Sigmoid colon (tissue), 7 donors: ENCODE results near the gene GLIPR1L1. TPM values are rescaled to one million over a fixed set of nuclear protein-coding genes. Genes with fewer than 3 reads are reported as not detected.

ENCODE experiments used
- DNase-seq: peaks from one replicate; pipeline ENCODE4 v3.0.0-alpha.2; 2019
- H3K27ac ChIP-seq, 4 donors: fragments of 200-600 bp; sonication (generic); one replicate each; pipeline ENCODE4 v1.5.1; 2016 to 2019; ENCODE audit warnings: mild to moderate bottlenecking in 1 of 4
- H3K27me3 ChIP-seq, 3 donors: fragments of 200-600 bp; sonication (generic); one replicate each; pipeline ENCODE4 v1.5.1; 2019; ENCODE audit warnings: mild to moderate bottlenecking in 1 of 3
- H3K36me3 ChIP-seq, 4 donors: fragments of 200-600 bp; sonication (generic); one replicate each; pipeline ENCODE4 v1.5.1; 2016 to 2019
- H3K4me1 ChIP-seq, 4 donors: fragments of 200-600 bp; sonication (generic); one replicate each; pipeline ENCODE4 v1.5.1; 2017 to 2019
- H3K4me3 ChIP-seq, 4 donors: fragments of 200-600 bp; sonication (generic); one replicate each; pipeline ENCODE4 v1.5.1; 2017 to 2019; ENCODE audit warnings: mild to moderate bottlenecking in 2 of 4, moderate library complexity in 1 of 4
- H3K9me3 ChIP-seq, 4 donors: fragments of 200-600 bp in 3 of 4; sonication (generic) in 3 of 4; one replicate each; pipeline versions ENCODE4 v1.5.1 to v1.6.1; 2013 to 2019
- EP300 ChIP-seq, 4 donors: sonication (generic); formaldehyde crosslinking; IDR thresholded peaks; one replicate each; pipeline ENCODE4 v1.6.1; 2017; ENCODE audit warnings: antibody characterized with exemption in 4 of 4
- POLR2A ChIP-seq, 2 donors: fragments of 450-650 bp; IDR thresholded peaks; one replicate each; pipeline ENCODE4 v1.6.1; 2016; ENCODE audit warnings: antibody characterized with exemption in 2 of 2, mild to moderate bottlenecking in 2 of 2, moderate library complexity in 2 of 2
- POLR2AphosphoS5 ChIP-seq, 4 donors: sonication (generic); formaldehyde crosslinking; IDR thresholded peaks; one replicate each; pipeline ENCODE4 v1.6.1; 2017; ENCODE audit warnings: antibody characterized with exemption in 4 of 4
- WGBS, 2 donors: extraction: QIAGEN DNeasy Blood & Tissue Kit; methylation state at CpG; one replicate each; pipeline ENCODE4 v1.1.7; 2013; 5-methylcytosine and 5-hydroxymethylcytosine counted together
- intact Hi-C: fragments of 100-400 bp; cut with DNase I; formaldehyde crosslinking; loops from one replicate; pipeline ENCODE4 v1.15.1; 2023
- polyA plus RNA-seq, 3 donors: library from polyadenylated mRNA; stranded (reverse); fragments of 200-250 nt; gene quantifications; one replicate each; pipeline ENCODE4 v1.2.3, GENCODE V29; 2013
- total RNA-seq, 4 donors: library from RNA; depleted of rRNA; stranded (reverse); fragments of >200 nt; gene quantifications; one replicate each; pipeline ENCODE4 v1.1.0, GENCODE V29; 2016
- TF ChIP-seq, protein P1 (sequence below), 4 experiments: fragments of 450-650 bp in 3 of 4; fragments of 200-600 bp in 1 of 4; IDR thresholded peaks; one replicate each; pipeline ENCODE4 v1.5.1; 2016 to 2019; ENCODE audit warnings: antibody characterized with exemption in 4 of 4, mild to moderate bottlenecking in 3 of 4, moderate library complexity in 2 of 4
- donor health status: healthy with polysubstance abuse.
- donor health status: Bipolar disorder and iron deficiency.
- donor health status: healthy.

The GLIPR1L1 gene
- total and polyA plus RNA-seq, 7 donors, result not detected

DNA sequence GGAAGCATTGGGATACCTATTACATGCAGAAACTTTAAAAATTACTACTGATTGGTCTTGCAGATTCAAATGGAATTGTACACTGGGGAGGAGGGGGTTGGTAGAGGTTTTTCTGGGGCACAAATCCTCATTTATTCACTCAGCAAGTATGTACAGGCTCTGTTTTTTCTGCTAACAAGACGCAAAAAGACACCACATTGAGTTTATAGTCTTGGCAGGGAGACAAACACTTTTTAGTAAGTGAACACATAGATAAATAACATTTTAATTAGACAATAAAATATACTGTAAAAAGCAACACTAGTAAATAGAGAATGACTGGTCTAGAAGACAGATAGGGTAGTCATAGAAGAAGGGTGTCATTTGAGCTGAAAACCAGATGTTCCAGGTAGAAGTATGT is 80.2 kb downstream of the GLIPR1L1 start:
- WGBS, 2 donors, result 43 to 66% methylated on average over 1 of the region's 1 CpG
- no peak for DNase-seq
- no peaks in the 10 kb centered on the region for H3K4me1 ChIP-seq
- no peak overlapping the region for H3K27ac ChIP-seq
- H3K36me3 ChIP-seq, result no peaks in the 10 kb centered on the region
- no peak for TF ChIP-seq EP300 (IDR thresholded peaks at IDR 0.05)
- TF ChIP-seq, protein P1, sequence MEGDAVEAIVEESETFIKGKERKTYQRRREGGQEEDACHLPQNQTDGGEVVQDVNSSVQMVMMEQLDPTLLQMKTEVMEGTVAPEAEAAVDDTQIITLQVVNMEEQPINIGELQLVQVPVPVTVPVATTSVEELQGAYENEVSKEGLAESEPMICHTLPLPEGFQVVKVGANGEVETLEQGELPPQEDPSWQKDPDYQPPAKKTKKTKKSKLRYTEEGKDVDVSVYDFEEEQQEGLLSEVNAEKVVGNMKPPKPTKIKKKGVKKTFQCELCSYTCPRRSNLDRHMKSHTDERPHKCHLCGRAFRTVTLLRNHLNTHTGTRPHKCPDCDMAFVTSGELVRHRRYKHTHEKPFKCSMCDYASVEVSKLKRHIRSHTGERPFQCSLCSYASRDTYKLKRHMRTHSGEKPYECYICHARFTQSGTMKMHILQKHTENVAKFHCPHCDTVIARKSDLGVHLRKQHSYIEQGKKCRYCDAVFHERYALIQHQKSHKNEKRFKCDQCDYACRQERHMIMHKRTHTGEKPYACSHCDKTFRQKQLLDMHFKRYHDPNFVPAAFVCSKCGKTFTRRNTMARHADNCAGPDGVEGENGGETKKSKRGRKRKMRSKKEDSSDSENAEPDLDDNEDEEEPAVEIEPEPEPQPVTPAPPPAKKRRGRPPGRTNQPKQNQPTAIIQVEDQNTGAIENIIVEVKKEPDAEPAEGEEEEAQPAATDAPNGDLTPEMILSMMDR (IDR thresholded peaks at IDR 0.05), result no peak
- TF ChIP-seq POLR2AphosphoS5 (IDR thresholded peaks at IDR 0.05), result no peak
- no peak for TF ChIP-seq POLR2A (IDR thresholded peaks at IDR 0.05)
- intact Hi-C loops, result no loop called here
- no peaks in the 10 kb centered on the region for H3K27me3 ChIP-seq
- H3K4me3 ChIP-seq, result no peak overlapping the region
- H3K9me3 ChIP-seq, result no peaks in the 10 kb centered on the region

DNA sequence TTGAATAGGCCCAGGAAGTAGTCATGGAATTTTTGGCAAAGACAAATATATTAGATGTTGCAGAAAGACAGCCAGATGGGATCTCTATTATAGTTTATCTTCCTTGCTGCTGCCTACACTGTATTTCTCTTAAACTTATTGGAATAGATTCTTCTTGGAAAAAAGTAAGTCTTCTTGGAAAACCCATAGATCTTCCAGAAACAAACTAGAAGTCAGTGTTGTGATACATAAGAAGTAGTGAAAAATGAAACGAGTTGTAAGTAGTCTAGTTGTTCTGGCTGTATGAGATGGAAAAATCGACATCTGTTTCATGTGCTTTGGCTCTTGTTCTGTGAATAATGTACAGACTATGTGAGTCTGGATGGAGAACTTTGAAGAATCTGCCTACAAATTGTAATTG is 85.4 kb downstream of the GLIPR1L1 start:
- intact Hi-C loops, result no loop called here

More for the DNA sequence above, 85.4 kb downstream of the GLIPR1L1 start:
- Histone ChIP-seq H3K9me3 (no peaks in the 10 kb centered on the region), H3K36me3 (no peaks in the 10 kb centered on the region), H3K27ac (no peak overlapping the region), H3K4me1 (no peaks in the 10 kb centered on the region), H3K27me3 (no peaks in the 10 kb centered on the region), H3K4me3 (no peak overlapping the region)
- TF ChIP-seq POLR2A (IDR thresholded peaks at IDR 0.05) (no peak), POLR2AphosphoS5 (IDR thresholded peaks at IDR 0.05) (no peak), EP300 (IDR thresholded peaks at IDR 0.05) (no peak)
- TF ChIP-seq, protein P1 (IDR thresholded peaks at IDR 0.05), result no peak
- 87 to 89% methylated on average over 2 of the region's 2 CpGs for WGBS, 2 donors
- no peak for DNase-seq

Other genes starting within 250 kb of the GLIPR1L1 start
- 1 to 10 TPM in 1 of 4 donors, under 1 TPM in 3; under 0.01 to 1.1 (median 0.56) TPM for gene KCNC2, start 124.8 kb upstream of the GLIPR1L1 start, total RNA-seq
- under 1 TPM in 1 of 3 donors, not detected in 2; 0.07 TPM for gene KCNC2, start 124.8 kb upstream of the GLIPR1L1 start, polyA plus RNA-seq
- gene CAPS2, start 4.3 kb upstream of the GLIPR1L1 start, total RNA-seq, result 10 to 100 TPM in 2 of 4 donors, 1 to 10 TPM in 2; 7.7 to 17.8 (median 10.5) TPM
- gene CAPS2, start 4.3 kb upstream of the GLIPR1L1 start, polyA plus RNA-seq, result 1 to 10 TPM; 1.1 to 3.6 (median 1.4) TPM
- 1 to 10 TPM in 3 of 4 donors, not detected in 1; 1.1 to 3.0 (median 1.1) TPM for gene GLIPR1L2, start 56.4 kb downstream of the GLIPR1L1 start, total RNA-seq
- under 1 TPM in 1 of 3 donors, not detected in 2; 0.47 TPM for gene GLIPR1L2, start 56.4 kb downstream of the GLIPR1L1 start, polyA plus RNA-seq
- 10 to 100 TPM; 14.6 to 20.9 (median 17.4) TPM for gene GLIPR1, start 146.1 kb downstream of the GLIPR1L1 start, total RNA-seq
- gene GLIPR1, start 146.1 kb downstream of the GLIPR1L1 start, polyA plus RNA-seq, result 10 to 100 TPM in 1 of 3 donors, 1 to 10 TPM in 2; 4.8 to 12.2 (median 6.2) TPM
- gene KRR1, start 176.9 kb downstream of the GLIPR1L1 start, total RNA-seq, result 10 to 100 TPM; 12.7 to 40.0 (median 29.5) TPM
- 10 to 100 TPM in 2 of 3 donors, 1 to 10 TPM in 1; 9.7 to 20.3 (median 10.8) TPM for gene KRR1, start 176.9 kb downstream of the GLIPR1L1 start, polyA plus RNA-seq